HG02588 (cell line): ENCODE data around the gene CACNA1B.
A peak's percentile ranks its signal among the peaks of the same experiment; 100 is the strongest.
"Not testable (repeated sequence)": the region's sequence is repeated elsewhere in the genome, so short reads cannot be mapped to it uniquely, and the experiment has no call there.

ENCODE experiments used
- ATAC-seq: cut with Tn5 transposase; IDR thresholded peaks from one replicate; pipeline ENCODE4 v1.9.1; 2021; ENCODE audit warnings: mild to moderate bottlenecking, moderate library complexity; ENCODE audit not compliant: unreplicated experiment

CACNA1B gene

GRCh38 chr9:138122676-138123075 is 245.1 kb downstream of the CACNA1B start:
- no peak for ATAC-seq

GRCh38 chr9:138123086-138123485 is 245.5 kb downstream of the CACNA1B start:
- no peak for ATAC-seq

GRCh38 chr9:138126090-138126857 is 248.7 kb downstream of the CACNA1B start:
- ATAC-seq, result peak; percentile 72

- ATAC-seq, result peak; percentile 48
Measured at GRCh38 chr9:138126858-138127584, 249.4 kb downstream of the CACNA1B start.

- not testable (repeated sequence) for ATAC-seq
Measured at GRCh38 chr9:138128027-138128426, 250.4 kb downstream of the CACNA1B start.

GRCh38 chr9:138129318-138129717 is 251.7 kb downstream of the CACNA1B start:
- not testable (repeated sequence) for ATAC-seq

DNA sequence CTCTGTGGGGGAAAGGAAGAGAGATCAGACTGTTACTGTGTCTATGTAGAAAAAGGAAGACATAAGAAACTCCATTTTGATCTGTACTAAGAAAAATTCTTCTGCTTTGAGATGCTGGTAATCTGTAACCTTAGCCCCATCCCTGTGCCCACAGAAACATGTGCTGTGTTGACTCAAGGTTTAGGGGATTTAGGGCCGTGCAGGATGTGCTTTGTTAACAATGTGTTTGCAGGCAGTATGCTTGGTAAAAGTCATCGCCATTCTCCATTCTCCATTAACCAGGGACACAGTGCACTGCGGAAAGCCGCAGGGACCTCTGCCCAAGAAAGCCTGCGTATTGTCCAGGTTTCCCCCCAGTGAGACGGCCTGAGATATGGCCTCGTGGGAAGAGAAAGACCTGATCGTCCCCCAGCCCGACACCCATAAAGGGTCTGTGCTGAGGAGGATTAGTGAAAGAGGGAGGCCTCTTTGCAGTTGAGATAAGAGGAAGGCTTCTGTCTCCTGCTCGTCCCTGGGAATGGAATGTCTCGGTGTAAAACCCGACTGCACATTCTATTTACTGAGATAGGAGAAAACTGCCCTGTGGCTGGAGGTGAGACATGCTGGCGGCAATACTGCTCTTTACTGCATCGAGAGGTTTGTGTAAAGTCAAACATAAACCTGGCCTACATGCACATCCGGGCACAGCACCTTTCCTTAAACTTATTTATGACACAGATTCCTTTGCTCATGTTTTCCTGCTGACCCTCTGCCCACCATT is 255.5 kb downstream of the CACNA1B start:
- not testable (repeated sequence) for ATAC-seq

DNA sequence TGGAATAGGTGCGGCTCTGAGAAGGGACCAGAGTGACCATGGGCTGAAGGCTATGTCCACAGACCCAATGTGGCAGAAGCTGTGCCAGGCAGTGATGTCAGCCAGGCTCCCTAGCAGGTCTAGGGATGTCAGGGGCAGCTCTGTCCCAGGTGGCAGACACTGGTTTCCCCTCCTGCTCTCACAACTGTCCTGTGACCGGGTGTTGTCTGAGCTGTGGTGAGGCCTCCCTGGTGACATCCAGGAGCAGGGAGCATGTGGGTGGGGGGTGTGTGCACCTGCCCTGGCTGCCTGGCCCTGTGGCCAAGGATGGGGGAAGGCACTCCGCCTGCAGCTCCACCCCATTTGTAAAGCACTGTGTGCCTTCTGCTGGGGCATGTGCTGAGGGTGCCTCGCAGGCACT is 257.0 kb downstream of the CACNA1B start:
- ATAC-seq, result not testable (repeated sequence)

DNA sequence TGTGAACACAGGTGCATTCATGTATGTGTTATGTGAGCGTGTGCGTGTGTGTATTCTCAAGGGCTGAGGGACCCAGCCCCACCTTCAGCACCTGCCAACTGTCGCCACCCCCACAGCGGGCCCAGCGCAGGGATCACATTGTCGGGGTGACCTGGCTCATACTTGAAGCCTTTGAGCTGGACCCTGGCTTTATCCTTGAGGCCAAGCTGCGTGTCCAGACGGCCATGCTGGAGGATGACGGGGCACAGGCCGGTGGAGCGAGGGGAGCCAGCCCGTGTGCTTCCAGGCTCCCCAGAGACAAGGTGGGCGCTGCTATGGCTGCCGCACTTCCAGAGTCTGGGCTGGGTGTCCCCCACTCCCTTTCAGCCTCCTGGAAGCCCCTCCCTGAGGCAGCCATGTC is 261.5 kb downstream of the CACNA1B start:
- not testable (repeated sequence) for ATAC-seq

DNA sequence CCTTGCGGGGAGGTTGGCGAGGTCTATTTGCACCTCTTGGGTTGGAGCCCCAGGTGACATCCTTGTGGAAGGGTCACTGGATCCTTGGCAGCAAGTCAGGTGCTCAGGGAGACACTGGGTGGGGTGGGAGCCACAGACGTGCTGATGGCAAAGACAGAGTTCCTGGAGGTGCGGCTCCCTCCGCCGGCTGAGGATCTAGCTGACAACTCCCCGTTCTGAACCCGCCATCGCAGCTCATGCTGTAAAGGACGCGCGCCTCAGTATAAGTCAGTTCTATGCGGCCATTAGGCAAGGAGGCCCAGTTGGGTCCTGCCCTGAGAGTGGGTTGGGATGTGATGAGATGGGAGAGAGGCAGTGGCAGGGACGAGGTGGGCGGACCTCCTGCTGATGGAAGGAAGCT is 263.4 kb downstream of the CACNA1B start:
- ATAC-seq, result not testable (repeated sequence)

DNA sequence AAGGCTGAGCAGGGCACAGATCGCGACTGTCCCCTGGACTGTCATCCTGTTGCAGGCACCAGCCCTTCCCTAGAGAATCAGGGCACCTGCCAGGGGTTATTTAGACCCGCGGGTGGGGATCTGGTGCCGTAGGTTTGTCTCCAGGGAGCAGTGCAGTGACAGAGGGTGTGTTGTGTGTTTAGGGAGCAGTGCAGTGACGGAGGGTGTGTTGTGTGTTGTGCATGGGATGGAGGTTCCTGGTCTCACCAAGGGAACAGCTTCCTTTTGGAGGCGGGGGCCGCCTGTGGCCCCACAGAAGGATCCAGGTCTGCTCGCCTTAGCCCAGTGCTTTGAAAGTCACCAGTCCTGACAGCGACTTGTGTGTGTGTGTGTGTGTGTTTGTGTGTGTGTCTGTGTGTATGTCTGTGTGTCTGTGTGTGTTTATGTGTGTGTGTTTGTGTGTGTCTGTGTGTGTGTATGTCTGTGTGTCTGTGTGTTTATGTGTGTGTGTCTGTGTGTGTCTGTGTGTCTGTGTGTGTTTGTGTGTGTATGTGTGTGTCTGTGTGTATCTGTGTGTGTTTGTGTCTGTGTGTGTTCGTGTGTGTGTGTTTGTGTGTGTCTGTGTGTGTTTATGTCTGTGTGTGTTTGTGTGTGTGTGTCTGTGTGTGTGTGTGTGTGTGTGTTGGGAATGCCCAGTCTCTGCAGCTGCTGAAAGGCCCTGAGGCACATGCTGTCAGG is 265.1 kb downstream of the CACNA1B start:
- not testable (repeated sequence) for ATAC-seq

- ATAC-seq, result not testable (repeated sequence)
Measured at GRCh38 chr9:138143491-138143890, 265.9 kb downstream of the CACNA1B start.

- ATAC-seq, result not testable (repeated sequence)
Measured at GRCh38 chr9:138147556-138147955, 270.0 kb downstream of the CACNA1B start.

DNA sequence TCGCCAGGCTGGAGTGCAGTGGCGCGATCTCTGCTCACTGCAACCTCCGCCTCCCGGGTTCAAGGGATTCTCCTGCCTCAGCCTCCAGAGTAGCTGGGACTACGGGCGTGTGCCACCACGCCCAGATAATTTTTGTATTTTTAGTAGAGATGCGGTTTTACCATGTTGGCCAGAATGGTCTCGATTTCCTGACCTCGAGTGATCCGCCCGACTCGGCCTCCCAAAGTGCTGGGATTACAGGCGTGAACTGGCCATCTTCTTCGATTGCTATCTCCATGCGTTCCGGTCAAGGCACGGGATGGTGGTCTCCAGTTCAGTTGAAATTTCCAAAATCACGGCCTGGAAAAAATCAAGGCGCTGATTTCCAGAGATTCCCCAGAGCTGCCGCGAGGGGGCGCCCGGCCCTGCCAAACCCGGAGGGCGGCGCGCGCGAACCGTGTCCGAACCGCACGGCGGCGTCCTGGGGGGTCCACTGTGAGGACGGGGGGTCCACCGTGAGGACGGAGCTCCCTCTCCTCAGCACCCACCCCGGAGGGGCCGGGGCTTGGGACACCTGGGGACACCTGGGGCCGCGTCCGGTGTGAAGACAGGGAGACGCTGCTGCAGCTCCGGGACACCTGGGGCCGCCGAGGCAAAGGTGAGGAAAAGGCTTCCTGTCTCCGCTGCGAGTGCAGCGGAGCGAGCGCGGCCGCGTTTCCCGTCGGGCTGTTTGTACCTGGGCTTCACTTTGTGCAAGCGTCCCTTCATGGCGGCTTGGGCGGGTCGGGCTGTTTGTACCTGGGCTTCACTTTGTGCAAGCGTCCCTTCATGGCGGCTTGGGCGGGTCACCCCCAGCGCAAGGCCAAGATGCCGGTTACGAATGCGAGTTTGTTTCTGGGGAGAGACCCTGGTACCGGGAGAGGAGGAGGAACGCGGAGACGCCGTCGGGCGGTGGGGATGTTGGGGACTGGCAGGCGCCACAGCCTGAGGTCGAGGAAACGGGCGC is 272.4 kb downstream of the CACNA1B start:
- ATAC-seq, result not testable (repeated sequence)

DNA sequence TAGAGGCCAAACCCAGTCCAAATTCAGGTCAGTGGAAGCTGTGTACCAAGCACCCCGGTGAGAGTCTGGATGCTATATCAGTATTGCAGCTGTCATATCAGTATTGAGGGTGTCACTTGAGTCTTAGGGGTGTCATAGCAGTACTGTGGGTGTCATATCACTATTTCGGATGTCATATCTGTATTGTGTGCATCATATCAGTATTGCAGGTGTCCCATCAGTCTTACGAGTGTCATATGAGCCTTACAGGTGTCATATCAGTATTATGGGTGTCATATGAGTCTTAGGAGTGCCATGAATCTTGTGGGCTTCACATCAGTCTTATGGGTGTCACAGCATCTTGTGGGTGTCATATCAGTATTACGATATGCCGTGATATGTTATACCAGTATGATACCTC is 278.2 kb downstream of the CACNA1B start:
- ATAC-seq, result not testable (repeated sequence)

GRCh38 chr9:138166793-138167192 is 289.2 kb downstream of the CACNA1B start:
- not testable (repeated sequence) for ATAC-seq
